NCI-H2081 treated with DMSO at 0.1 percent for 48 hours (cell line): Measurements from ENCODE around the gene MARF1.
"Not testable (repeated sequence)": the region's sequence is repeated elsewhere in the genome, so short reads cannot be mapped to it uniquely, and the experiment has no call there.

Experiments used
- DNase-seq: peaks from one replicate; lab custom pipeline; 2025; lab: John Stamatoyannopoulos, UW

The MARF1 gene

DNA sequence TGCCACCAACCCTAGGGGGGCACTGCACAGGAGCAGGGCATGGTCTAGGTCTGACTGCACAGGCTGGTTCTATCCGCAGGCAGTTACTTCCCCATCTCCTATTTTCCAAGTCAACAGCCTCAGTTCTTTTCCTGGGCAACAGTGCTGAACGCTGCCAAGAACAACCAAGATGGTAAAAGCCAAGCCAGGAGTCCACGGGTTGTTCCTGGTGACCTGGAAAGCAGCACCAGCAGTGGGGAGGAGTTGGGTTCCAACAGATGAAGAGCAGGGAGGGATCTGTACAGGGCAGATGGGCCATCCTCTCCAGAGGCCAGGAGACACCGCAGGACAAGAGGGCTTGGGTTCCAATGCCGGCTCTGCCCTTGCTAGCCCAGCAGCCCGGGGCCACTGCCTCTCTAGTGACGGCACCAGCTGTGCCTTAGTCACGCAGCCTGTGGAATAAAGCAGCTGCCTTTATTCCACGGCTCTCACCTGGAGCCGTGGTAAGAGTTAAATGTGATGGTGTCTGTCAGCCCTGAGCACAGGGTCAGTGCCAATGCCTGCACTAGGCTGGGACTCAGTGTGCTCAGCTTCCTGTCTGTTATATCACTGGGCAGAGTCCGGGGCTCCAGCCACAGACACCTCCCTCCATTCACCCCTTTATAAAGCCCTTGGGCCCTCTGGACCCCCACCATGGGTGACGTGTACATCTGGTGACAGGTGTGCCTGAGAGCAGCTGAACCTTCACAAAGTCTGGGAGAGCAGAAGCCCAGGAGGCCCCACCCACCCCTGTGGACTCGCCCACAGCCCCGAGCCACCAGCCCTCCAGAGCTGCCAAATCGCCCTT, 44.9 kb downstream of the MARF1 start:
- no peak for DNase-seq

DNA sequence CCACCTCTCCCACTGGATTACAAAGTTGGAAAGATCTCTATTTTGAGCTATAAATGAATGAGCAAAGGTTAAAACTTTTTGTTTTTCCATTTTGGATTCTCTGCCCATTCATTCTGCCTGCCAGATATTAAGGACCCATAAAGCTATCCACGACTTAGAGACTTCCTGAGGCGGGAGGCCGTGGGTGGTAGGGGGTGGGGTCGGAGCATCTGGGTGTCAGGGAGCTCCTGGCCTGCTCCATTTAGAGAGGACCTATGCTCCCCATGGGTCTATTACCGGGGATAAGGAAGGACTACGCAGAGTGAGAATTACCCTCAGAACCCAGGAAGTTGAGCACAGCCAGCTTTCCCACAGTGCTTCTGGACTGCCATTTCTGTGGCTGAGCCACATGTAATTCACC, 45.8 kb downstream of the MARF1 start:
- DNase-seq = no peak

DNA sequence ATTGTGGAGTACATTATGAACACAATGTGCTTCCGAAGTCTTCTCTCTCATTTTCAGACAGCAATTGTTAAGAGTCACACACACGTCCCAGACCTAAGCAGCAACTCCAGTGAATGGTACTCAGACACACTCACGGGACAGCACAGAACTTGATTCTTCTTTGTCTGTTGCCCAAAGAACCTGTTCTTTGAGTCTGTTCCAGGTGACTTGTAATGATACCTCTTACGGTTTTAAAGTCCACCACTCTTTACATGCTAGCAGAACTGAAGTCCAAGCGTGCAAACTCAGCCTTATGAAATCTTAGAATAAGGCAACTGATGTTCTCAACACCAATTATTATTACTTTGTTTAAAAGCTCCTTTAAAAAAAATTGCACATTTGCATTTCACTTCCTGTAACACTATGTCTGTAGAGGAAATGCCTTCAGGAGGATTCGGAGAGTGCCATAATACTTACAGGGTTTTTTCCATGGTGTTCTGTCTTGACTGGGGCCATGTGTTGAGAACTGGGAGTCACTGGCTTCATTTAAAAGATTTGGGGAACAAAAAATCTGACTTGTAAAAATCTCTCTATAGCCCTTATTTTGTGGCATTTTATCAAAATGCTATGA, 48.1 kb downstream of the MARF1 start:
- no peak for DNase-seq

DNA sequence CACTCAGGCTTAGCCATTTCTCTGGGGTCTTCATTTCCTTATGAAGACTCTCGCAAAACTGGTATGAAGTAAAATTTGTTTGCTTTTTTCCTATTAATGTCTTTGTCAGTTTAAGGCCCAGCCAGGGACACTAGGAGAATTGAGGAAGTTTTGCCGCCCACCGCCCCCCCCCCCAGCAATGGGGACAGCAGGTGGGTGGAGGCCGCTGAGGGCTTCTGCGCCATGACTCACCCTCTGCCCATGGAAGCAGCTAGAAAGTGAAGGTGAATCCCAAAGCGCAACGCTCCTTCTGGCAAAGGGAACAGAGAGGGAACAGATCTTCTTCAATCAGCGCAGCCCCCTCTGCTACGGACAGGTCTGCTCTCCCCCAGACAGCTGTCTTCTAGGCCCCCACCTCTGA, 49.7 kb downstream of the MARF1 start:
- DNase-seq = no peak

DNA sequence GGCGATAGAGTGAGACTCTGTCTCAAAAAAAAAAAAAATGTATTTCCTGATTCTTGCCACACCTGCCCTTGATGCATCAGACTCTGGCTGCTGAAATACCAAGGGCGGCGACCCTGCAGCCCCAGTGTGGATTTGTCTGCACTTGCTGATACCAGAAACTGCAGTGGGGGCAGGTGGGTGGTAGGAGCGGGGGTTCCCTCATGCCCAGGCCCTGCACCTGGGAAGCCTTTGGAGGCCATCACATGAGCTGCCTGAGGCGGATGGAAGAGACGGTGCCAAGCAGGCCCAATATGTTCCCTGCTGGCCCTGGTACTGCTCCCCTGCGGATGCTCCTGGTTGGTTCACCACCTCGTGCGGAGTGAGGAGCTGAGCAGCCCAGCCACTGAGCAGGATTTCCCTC, 50.6 kb downstream of the MARF1 start:
- no peak for DNase-seq

DNA sequence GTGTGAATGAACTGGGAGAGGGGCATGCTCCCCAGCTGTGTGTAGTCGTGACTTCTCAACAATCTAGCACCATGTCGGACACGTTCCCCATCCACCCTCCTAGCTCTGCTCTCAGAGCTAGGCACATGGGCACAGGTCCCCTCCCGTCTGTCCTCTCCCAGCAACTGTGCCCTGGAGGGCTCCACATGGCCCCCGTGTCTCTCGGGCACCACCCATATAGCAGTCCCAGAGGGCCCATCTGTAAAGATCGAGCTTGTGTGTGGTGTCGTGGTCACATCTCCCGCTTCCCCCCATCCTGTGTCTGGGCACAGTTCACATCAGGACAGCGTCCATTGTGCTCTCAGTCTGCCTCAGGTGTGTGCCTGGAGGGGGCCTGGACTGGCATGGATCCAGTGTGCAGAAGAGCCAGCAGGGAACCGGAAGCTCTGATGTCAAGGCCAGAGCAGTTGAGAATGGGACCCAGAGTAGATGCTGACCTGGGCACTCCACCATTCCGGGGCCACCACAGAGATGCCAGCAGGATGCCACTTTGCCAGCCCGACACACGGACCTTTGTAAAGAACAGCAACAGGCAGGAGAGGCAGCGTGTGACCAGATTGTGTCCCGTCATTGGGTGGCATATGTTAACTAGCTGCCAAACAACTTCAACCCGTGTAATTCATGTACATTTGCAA, 55.7 kb downstream of the MARF1 start:
- no peak for DNase-seq

DNA sequence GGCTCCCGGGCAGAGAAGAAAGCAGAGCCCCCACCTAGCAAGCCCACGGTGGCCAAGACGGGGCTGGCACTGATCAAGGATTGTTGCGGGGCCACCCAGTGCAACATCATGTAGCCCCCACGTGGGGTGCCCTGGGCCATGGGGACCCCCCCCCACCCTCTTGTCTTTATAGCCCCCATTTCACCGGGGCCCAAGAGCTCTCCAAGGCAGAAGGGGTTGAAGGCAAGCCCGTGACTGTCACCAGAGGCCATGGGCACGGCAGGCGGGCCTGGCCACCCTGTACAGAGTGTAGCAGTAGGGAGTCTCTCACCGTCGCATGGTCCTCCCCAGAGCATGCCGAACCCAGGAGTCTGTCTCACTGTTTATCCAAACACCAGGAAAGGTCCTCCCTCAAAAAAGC, 56.2 kb downstream of the MARF1 start:
- no peak for DNase-seq

DNA sequence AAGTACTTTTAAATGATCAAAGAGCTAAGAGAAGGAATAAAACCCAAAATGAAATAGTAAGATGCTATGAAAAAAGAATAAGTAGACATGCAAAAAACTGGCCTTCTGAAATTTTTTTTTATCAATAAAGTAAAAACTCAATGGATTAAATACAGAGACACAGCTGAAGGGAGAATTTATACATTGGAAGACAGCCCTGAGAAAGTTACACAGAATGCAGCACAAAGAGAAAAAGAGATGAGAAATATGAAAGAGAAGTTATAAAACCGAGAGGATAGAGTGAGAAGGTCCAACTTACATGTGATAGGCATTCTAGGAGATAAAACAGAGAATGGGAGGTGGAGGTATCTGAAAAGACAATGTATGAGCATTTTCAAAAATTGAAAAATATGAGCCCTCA, 57.0 kb downstream of the MARF1 start:
- no peak for DNase-seq

DNA sequence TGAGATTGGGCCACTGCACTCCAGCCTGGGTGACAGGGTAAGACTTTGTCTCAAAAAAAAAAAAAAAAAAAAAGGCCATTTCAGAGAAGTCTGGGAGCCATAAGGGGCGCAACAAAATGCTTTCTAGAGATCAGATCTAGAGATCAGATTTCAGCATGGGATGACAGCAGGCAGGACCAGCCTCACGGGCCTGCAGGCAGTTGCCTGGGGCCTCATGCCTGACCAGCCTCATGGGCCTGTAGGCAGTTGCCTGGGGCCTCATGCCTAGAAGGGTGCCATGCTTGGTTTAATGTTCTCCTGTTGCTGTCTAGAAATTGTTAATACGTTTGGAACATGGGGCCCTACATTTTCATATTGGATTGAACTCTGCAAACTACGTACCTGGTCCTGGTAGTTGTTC, 59.4 kb downstream of the MARF1 start:
- no peak for DNase-seq

DNA sequence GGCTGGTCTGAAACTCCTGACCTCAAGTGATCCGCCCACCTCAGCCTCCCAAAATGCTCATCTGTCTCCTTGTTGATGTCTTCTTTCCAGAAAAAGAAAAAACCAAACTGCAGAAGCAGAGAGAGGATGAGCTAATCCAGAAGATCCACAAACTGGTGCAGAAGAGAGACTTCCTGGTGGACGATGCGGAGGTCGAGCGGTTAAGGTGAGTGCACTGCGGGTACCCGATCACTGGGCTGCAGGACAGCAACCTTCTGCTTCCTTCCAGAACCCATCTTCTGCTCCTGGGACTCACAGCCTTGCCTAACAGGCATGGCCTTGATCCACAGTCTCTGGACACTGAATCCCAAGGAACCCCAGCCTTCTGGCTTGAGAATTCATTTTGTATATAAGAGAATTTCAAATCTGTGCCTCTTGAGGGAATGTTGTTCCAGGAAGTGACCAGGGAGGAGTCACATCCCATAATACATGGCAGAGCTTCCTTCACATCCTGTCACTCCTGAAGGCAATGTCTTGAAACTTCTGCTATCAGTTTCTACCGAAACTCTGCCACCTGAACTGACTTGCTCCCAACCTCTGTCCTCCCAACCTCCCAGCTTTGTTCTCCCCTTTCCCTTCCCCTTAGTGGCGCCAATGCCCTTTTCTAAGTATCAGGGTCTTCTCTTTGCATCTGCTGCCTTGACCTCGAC, 61.7 kb downstream of the MARF1 start:
- no peak for DNase-seq

DNA sequence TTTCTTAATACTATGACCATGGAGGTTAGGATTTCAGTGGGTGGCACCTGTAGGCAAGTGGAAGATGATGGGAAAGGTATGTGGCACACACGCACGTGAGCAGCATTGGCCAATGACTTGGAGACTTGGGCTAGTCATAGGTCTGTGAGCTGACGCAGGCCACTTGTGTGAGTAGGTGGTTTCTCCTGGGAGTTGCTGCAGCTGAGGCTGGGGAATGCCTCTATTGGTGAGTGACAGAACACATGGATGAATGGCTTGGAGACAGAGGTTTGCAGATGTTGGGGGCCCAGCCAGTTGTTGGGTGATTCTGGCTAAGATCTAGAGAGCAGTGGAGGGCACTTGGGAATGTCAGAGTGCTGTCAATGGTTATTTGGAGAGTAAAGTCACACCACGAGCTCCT, 64.1 kb downstream of the MARF1 start:
- no peak for DNase-seq

DNA sequence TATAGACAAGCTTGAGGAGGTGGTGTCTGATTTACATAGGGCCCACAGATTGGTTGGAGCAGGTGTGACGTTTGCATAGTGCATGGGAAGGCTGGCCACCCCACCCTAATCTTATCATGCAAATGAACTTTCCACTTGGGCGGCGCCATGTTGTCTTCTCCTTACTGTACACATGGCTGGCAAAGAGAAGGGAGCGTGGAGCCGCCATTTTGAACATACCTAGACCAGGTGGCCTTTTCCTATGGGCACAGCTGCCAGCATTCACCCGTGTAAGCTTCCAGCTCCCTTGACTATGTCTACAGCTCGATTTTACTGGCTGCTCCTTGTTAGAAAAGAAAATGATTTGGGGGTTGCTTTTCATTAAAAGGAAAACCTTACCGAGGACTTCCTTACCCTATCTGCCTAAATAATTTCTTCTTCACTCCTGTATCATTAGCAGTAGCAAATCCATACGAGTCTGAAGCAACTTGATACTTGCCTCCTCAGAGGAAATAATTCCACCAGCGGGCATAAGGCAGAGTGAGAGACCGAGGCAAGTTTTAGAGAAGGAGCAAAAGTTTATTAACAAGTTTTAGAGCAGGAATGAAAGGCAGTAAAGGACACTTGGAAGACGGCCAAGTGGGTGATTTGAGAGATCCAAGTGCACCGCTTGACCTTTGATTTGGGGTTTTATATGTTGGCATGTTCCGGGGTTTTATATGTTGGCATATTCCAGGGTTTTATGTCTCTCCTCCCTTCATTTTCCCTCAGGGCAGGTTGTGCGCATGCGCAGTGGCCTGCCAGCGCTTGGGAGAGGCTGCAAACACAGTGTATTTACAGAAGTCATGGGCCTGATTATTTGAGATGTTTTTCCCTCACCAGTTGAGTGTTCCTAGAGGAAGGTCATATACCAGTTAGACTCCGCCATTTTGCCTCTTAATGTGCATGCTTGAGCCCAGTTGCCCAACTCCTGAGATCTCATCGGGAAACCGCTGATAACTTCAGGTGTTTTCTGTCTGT, 65.7 kb downstream of the MARF1 start:
- no peak for DNase-seq

DNA sequence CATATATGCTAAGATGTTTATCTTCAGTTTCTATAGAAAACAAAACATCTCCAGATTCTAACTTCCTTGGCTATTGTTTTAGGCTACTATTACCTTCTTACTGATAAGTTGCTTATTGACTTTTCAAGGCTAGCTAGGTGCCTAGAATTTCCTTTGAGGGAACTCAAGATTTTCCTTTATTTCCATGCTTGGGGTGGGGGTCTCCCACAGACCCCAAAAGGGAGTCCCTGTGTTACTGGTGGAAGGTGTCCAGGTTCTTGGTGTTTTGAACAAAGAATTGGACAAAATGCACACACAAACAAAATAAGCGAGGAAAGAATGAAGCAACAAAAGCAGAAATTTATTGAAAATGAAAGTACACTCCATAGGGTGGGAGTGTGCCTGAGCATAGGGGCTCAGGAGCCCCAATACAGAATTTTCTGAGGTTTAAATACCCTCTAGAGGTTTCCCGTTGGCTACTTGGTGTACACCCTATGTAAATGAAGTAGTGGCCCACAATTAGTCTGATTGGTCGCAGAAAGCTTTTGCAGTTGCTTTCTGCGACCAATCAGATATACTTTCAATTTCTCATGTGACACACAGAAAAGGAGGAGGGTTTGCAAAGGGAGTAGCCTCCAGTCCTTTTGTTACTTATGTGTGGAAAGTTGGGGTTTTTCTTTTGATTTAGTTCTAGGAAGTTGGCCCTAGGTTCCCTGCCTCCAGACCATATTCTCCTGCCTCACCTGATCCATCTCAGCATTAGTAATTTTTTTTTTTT, 67.5 kb downstream of the MARF1 start:
- no peak for DNase-seq

DNA sequence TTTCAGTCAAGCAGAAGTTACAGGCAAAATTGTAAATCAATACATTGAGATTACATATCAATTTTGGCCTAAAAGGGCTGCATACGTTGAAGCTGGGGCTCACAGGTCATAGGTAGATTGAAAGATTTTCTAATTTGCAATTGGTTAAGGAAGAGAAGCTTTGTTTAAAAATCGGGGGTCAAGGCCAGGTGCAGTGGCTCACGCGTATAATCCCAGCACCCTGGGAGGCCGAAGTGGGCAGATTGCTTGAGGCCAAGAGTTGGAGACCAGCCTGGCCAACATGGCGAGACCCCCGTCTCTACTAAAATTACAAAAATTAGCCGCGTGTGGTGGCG, 68.4 kb downstream of the MARF1 start:
- no peak for DNase-seq

DNA sequence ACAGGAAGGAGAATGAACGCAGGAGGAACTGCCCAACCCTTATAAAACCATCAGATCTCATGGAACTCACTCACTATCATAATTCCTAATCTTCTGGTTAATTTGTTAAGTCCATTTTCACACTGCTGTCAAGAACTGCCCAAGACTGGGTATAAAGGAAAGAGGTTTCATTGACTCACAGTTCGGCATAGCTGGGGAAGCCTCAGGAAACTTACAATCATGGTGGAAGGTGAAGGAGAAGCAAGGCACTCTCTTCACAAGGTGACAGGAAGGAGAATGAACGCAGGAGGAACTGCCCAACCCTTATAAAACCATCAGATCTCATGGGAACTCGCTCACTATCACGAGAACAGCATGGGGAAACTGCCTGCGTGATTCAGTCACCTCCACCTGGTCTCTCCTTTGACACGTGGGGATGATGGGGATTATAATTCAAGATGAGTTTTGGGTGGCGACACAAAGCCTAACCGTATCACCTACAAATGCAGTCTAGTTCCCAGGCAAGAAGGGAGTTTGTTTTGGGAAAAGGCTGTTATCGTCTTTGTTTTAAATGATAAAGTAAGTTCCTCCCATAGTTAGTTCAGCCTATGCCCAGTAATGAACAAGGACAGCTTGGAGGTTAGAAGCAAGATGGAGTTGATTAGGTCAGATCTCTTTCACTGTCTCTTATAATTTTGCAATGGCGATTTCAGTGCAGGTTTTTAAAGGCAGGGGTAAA, 68.9 kb downstream of the MARF1 start:
- not testable (repeated sequence) for DNase-seq

DNA sequence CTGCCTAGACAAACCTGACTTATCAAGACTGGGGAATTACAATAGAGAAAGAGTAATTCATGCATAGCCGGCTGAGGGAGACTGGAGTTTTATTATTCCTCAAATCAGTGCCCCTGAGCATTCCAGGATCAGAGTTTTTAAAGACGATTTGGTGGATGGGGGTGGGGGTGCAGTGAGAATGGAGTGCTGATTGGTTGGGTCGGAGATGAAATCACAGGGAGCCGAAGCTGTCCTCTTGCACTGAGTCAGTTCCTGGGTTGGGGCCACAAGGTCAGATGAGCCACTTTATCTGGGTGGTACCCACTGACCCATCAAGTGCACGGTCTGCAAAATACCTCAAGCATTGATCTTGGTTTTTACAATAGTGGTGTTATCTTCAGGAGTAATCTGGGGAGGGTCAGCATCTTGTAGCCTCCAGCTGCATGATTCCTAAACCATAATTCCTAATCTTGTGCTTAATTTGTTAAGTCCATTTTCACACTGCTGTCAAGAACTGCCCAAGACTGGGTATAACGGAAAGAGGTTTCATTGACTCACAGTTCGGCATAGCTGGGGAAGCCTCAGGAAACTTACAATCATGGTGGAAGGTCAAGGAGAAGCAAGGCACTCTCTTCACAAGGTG, 69.6 kb downstream of the MARF1 start:
- no peak for DNase-seq

DNA sequence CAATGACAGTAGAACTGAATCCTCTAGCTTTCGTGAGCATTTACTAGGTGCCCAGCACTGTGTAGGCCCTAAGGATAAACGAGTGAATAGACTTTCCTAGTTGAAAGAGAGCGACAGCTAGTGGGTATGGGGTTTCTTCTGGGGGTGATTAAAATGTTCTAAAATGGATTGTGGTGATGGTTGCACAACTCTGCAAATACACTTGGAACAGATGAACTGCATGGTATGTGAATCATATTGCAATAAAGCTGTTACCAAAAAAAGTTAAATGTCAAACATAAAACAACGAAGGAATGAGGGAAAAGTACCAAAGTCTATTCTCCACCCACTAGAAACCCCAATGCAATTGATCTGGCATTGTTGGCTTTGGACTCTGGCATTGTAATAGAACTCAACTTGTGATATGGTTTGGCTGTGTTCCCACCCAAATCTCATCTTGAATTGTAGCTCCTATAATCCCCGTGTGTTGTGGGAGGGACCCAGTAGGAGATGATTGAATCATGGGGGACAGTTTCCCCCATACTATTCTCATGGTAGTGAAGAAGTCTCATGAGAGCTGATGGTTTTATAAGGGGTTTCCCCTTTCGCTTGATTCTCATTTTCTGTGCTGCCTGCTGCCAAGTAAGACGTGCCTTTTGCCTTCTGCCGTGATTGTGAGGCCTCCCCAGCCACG, 70.5 kb downstream of the MARF1 start:
- no peak for DNase-seq

DNA sequence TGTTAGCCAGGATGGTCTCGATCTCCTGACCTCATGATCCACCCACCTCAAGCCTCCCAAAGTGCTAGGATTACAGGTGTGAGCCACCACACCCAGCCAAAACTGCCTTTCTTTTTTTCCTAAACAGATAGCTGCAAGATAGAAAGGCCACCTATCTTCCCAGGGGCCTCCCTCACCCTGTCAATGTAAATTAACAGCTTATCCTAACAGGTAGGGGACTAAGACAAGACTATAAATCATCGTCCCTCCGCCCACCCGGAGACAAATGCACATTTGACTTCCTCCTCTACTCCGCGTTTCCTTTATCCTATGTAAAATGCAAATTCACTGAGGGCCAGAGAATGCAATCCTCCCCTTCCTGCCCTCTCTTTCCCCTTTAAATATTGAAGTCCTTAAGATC, 71.4 kb downstream of the MARF1 start:
- DNase-seq = no peak

DNA sequence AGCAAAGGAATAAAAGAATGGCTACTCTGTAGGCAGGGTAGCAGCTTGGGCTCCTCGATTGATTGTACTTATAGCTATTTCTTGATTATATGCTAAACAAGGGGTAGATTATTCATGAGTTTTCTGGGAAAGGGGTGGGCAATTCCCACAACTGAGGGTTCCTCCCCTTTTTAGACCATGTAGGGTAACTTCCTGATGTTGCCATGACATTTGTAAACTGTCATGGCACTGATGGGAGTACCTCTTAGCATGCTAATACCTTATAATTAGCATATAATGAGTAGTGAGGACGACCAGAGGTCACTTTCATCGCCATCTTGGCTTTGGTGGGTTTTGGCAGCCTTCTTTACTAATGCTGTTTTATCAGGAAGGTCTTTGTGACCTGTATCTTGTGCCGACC, 72.3 kb downstream of the MARF1 start:
- DNase-seq = not testable (repeated sequence)
